Measurements from ENCODE around the gene TEX54.

The TEX54 gene

DNA sequence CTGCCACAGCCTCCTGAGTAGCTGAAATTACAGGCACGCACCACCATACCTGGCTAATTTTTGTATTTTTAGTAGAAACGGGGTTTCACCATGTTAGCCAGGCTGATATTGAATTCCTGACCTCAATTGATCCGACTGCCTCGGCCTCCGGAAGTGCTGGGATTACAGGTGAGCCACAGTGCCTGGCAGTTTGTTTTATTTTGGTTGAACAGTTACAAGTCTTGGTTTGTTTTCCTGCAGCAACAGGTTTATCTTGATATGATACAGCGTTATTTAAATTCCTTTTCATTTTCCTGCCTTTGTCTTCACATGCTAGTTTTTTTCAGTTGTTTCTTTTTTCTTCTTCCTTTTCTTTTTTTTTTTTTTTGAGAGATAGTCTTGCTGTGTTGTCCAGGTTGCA is 44.1 kb upstream of the TEX54 start:
- TF ChIP-seq, protein P1, sequence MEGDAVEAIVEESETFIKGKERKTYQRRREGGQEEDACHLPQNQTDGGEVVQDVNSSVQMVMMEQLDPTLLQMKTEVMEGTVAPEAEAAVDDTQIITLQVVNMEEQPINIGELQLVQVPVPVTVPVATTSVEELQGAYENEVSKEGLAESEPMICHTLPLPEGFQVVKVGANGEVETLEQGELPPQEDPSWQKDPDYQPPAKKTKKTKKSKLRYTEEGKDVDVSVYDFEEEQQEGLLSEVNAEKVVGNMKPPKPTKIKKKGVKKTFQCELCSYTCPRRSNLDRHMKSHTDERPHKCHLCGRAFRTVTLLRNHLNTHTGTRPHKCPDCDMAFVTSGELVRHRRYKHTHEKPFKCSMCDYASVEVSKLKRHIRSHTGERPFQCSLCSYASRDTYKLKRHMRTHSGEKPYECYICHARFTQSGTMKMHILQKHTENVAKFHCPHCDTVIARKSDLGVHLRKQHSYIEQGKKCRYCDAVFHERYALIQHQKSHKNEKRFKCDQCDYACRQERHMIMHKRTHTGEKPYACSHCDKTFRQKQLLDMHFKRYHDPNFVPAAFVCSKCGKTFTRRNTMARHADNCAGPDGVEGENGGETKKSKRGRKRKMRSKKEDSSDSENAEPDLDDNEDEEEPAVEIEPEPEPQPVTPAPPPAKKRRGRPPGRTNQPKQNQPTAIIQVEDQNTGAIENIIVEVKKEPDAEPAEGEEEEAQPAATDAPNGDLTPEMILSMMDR (IDR thresholded peaks at IDR 0.05) = no peak

GRCh38 chr11:62875698-62876478 is 43.2 kb upstream of the TEX54 start:
- TF ChIP-seq, protein P1 (IDR thresholded peaks at IDR 0.05) = no peak

GRCh38 chr11:62874851-62875250 is 42.2 kb upstream of the TEX54 start:
- TF ChIP-seq, protein P1 (IDR thresholded peaks at IDR 0.05) = no peak

DNA sequence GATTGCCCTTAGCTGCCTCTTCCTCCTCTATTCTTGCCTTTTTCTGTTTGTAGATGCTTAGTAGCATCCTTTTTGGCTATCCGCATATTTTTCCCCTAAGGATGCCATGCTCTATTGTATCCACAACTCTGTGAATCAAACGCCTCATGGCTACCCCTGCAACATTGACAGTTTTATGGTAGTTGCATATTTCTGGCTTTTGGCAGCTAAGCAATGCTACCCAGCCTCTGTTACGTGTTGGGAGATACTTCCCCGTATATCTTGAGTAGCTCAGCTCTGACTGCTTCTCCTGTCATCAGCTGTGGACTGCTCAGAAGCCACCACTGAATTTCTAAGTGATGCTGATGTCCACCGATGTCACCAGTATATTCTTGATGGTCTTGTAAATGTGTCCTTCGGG is 33.0 kb upstream of the TEX54 start:
- TF ChIP-seq, protein P1 (IDR thresholded peaks at IDR 0.05) = no peak

DNA sequence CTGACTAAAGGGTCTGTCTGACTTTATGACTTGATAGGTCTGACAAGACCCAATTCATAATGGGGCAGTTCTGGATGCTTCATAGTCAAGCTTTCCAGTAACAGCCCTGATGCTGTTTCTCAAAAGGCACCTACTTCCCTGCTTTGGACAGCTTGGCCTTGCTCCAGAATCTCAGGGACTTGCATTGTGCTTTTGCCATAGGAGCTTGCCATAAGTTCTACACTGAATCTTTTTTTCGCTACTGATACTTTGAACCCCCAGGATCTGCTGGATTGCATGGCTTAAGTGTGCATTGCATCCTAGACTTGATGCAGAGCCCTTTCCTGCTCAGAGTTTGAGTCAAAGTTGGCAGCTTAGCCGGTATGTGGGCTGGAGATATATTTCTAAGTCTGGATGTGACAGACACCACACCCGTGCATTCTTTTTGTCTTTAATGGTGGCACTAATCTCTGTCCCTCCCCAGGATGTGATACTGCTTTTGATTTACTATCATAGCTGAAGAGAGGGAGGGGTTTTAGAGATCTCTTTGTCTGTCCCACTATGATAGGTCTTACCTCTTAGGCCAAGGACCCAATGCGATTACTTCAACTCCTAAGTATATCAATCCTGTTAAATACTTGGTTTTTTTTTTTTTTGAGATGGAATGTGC is 31.2 kb upstream of the TEX54 start:
- TF ChIP-seq, protein P1 (IDR thresholded peaks at IDR 0.05) = no peak

DNA sequence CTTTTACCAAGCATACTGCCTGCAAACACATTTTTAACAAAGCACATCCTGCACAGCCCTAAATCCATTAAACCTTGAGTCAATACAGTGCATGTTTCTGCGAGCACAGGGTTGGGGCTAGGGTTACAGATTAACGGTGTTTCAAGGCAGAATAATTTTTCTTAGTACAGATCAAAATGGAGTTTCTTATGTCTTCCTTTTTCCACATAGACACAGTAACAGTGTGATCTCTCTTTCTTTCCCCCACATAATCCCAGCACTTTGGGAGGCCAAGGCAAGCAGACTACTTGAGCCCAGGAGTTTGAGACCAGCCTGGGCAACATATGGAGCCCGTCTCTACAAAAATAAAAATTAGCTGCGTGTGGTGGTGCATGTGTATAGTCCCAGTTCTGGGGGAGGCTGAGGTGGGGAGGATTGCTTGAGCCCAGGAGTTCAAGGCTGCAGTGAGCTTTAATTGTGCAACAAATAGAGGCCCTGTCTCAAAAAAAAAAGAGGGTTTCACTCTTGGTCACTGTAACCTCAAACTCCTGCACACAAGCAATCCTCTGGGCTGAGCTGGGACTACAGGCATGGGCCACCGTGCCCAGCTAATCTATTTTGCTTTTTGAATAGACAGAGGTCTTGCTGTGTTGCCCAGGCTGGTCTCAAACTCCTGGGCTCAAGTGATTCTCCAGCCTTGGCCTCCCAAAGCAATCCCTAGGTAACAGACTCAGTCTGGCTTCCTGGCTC is 28.4 kb upstream of the TEX54 start:
- TF ChIP-seq, protein P1 (IDR thresholded peaks at IDR 0.05) = no peak

DNA sequence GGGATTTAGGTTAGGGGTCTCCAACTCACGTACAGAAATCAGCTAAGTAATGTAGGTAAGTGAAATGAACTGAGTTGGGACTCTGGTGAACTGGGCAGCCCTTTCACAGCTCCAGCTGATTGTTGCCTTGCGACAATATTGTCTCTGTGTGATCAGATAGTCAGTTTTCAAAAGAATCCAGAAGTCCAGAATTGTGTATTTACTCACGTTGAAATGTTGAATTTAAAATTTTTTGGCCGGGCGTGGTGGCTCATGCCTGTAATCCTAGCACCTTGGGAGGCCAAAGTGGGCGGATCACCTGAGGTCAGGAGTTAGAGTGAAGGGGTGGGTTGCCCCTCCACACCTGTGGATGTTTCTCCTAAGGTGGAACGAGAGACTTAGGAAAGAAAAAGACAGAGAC is 25.6 kb upstream of the TEX54 start:
- TF ChIP-seq, protein P1 (IDR thresholded peaks at IDR 0.05) = no peak
